GM18870 (cell line): Measurements from ENCODE around the gene TIE1.
"Not testable (repeated sequence)": the region's sequence is repeated elsewhere in the genome, so short reads cannot be mapped to it uniquely, and the experiment has no call there.

Source experiments
- ATAC-seq: cut with Tn5 transposase; IDR thresholded peaks from one replicate; pipeline ENCODE4 v1.9.1; 2021; ENCODE audit warnings: moderate library complexity; ENCODE audit not compliant: unreplicated experiment

Gene TIE1

GRCh38 chr1:43358746-43359693 is 58.2 kb downstream of the TIE1 start, which contains the start of gene CDC20:
Gene CDC20 (plus strand): TSS chr1:43358981. CDS start chr1:43359216, 235 bp downstream.
- ATAC-seq: peak; percentile 90

- ATAC-seq: no peak
These were observed 58.9 kb downstream of the TIE1 start for GRCh38 chr1:43359696-43360095.

DNA sequence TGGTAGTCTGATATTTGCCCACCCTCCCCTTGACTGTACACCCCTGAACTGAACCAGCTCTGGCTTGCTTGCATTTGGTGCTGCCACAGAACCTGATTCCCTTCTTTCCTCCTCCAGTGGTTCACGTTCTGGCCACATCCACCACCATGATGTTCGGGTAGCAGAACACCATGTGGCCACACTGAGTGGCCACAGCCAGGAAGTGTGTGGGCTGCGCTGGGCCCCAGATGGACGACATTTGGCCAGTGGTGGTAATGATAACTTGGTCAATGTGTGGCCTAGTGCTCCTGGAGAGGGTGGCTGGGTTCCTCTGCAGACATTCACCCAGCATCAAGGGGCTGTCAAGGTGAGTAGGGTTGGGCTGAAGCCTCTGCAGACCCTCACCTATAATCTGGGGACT is 59.8 kb downstream of the TIE1 start:
- no peak for ATAC-seq

- ATAC-seq: no peak
These were observed 62.6 kb downstream of the TIE1 start for GRCh38 chr1:43363283-43363934.

DNA sequence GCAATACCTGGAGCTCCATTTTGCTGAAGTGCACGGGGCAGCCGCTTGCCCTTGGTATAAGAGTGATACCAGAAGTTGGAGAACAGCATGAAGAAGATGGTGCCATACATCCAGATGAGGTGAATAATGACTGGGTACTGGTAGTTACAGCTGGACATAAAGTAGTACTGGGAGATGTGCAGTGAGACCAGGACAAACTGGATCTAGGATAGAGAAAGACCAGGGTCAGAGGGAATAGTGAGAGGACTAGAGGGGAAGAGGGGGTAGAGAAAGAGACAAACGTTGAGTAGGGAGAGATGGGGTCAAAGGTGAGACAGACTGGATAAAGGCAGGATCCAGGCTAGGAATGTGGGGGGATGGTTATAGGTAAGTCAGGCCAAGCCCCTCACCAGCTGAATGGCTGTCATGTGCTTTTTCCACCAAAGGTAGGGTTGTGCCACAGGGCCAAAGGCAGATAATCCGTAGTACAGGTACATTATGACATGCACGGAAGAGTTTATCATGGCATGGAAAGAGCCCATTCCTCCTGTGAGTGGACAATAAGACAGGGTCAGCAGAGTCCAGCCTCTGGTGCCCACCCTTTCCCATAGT is 63.2 kb downstream of the TIE1 start:
- no peak for ATAC-seq

DNA sequence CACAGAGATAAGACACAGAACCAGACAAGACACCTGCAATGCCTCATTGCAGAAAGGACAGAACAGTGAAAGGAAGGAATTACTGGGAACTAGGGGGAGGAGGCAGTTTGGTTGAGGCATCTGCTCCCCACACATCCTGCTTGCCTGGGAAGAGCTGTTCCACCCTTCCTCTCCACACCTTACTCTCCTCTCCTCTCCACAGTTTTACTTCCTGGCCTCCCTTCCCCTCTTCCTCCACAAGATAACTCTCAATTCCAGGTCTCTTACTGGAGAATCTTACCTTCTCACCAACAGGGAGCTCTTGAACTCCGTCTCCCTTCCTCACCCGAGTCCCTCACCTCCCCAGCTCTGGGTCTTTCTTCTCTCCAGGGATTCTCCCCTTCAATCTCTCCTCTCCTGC is 64.9 kb downstream of the TIE1 start:
- ATAC-seq: no peak

GRCh38 chr1:43366179-43366578 is 65.4 kb downstream of the TIE1 start:
- ATAC-seq: no peak

DNA sequence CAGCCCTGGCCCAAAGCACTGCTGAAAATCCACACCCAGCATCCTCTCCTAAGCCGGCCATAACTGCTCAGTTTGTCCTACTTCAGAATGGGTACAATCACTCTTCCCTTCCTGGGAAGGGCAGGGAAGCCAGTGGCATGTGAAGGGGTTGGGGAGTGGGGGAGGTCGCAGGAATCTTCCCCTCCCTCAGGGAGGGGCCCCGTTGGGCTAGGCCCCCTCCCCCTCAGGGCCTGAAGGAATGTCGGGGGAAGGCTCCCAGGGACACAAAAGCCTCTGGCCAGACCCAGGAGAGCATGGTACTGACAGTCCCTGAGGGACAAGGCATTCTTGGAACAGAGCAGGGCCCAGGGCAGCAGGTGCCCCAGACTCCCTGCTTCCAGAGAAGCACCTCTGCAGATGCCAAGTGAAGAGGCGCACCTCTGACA is 65.8 kb downstream of the TIE1 start:
- no peak for ATAC-seq

DNA sequence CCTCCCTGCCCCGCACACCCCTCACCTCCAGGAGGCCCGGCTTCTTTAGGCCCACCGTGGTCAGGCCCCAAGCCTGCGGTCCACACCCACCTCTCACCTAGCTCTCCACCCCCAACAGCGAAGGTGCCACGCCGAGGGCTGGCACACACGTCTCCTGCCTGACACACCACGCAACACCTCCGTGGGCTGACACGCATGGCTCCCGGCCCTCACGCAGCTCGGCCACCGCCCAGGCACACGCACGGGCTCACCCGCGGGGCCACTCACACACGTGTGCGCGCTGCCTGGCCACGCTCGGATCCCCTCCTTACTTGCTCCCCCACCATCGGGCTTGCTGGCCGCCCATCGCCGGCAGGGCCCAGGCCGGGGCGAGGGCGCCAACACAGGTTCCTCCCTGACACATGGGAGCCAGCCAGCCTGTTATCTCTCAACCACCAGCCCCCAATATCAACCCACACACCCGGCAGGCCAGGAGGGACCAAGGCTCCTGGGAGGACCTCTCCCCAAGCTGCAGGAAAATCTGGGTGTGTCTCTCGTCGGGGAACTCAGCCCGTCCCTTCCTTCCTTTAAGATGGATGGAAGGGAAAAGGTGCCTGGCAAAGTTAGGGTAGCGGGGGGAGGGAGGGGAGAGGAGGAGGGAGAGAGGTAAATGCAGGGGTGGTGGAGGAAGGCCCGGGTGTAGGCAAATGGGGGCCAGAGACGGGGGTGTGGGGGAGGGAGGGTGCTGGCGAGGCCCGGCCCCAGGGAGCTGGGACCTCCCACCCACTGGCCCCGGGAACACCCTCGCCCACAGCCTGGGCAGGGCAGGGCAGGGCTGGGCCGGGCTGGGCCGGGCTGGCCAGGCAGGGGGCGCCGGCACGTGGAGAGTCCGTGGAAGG is 66.5 kb downstream of the TIE1 start:
- ATAC-seq: no peak

GRCh38 chr1:43367904-43368645 is 67.3 kb downstream of the TIE1 start, which contains the start of gene ELOVL1:
Gene ELOVL1 (minus strand): TSS chr1:43368011. CDS start chr1:43365609, 2,402 bp downstream.
- ATAC-seq: no peak

- ATAC-seq: no peak
These were observed 67.9 kb downstream of the TIE1 start for GRCh38 chr1:43368646-43369020.

DNA sequence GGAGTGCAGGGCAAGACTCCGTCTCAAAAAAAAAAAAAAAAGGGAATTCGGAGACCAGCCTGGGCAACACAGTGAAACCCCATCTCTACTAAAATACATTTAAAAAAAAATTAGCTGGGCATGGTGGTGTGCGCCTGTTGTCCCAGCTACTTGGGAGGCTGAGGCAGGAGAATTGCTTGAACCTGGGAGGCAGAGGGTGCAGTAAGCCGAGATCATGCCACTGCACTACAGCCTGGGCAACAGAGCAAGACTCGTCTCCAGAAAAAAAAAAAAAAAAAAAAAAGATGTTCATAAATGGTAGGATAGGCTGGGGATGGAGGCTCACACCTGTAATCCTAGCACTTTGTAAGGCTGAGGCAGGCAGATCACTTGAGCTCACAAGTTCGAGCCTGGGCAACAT is 69.0 kb downstream of the TIE1 start:
- not testable (repeated sequence) for ATAC-seq

GRCh38 chr1:43370564-43370963 is 69.8 kb downstream of the TIE1 start:
- no peak for ATAC-seq

GRCh38 chr1:43372172-43372571 is 71.4 kb downstream of the TIE1 start:
- no peak for ATAC-seq
